A549 (cell line): Measurements from ENCODE around the gene MEGF8.

Experiments
- CBX8 ChIP-seq: fragments of 200-600 bp; sonication (generic); IDR thresholded peaks from 2 replicates; pipeline ENCODE4 v1.6.1; 2016
- CEBPB ChIP-seq, 2 experiments: fragments of >200 bp in 1 of 2; sonication (Bioruptor Twin) in 1 of 2; formaldehyde crosslinking in 1 of 2; IDR thresholded peaks; 2 replicates each; pipeline ENCODE4 v1.6.1; 2012 to 2016
- EP300 ChIP-seq, 2 experiments: fragments of >200 bp; sonication (Bioruptor Twin); formaldehyde crosslinking; IDR thresholded peaks; 2 replicates in 1 of 2; 3 replicates in 1 of 2; pipeline ENCODE4 v1.6.1; 2016 to 2017
- KDM1A ChIP-seq: fragments of 200-600 bp; sonication (generic); IDR thresholded peaks from 2 replicates; pipeline ENCODE4 v1.6.1; 2016; ENCODE audit warnings: low read depth, mild to moderate bottlenecking
- MAX ChIP-seq: IDR thresholded peaks from 2 replicates; pipeline ENCODE4 v1.6.1; 2012
- NFE2L2 ChIP-seq: fragments of 150-350 bp; conservative IDR thresholded peaks from 2 replicates; pipeline ENCODE4 v1.6.1; 2014; ENCODE audit warnings: low read length
- POLR2A ChIP-seq: IDR thresholded peaks from 2 replicates; pipeline ENCODE4 v1.6.1; 2012; ENCODE audit warnings: mild to moderate bottlenecking, low read length
- RAD21 ChIP-seq, 2 experiments: fragments of >200 bp in 1 of 2; sonication (Bioruptor Twin) in 1 of 2; formaldehyde crosslinking in 1 of 2; IDR thresholded peaks in 1 of 2; conservative IDR thresholded peaks in 1 of 2; 2 replicates in 1 of 2; 3 replicates in 1 of 2; pipeline ENCODE4 v1.6.1; 2012 to 2018; ENCODE audit warnings: inconsistent platforms in 1 of 2
- RCOR1 ChIP-seq: fragments of 150-350 bp; IDR thresholded peaks from 2 replicates; pipeline ENCODE4 v1.6.1; 2014; ENCODE audit warnings: antibody characterized with exemption, low read length, low read depth
- REST ChIP-seq: fragments of 200-600 bp; sonication (generic); IDR thresholded peaks from 2 replicates; pipeline ENCODE4 v1.6.1; 2016; ENCODE audit warnings: antibody characterized with exemption, mild to moderate bottlenecking, moderate library complexity
- RFX5 ChIP-seq: fragments of 450-650 bp; IDR thresholded peaks from 2 replicates; pipeline ENCODE4 v1.7.1; 2014; ENCODE audit warnings: antibody characterized with exemption, mild to moderate bottlenecking, moderate library complexity
- SMC3 ChIP-seq: fragments of >200 bp; sonication (Bioruptor Twin); formaldehyde crosslinking; IDR thresholded peaks from 3 replicates; pipeline ENCODE4 v1.6.1; 2018; ENCODE audit warnings: inconsistent platforms
- TF ChIP-seq, protein P1 (sequence below): fragments of >200 bp; sonication (Bioruptor Twin); formaldehyde crosslinking; IDR thresholded peaks from 3 replicates; pipeline ENCODE4 v1.5.1; 2016
- TF ChIP-seq, protein P2 (sequence below): IDR thresholded peaks from 2 replicates; pipeline ENCODE4 v1.6.1; 2012

DNA sequence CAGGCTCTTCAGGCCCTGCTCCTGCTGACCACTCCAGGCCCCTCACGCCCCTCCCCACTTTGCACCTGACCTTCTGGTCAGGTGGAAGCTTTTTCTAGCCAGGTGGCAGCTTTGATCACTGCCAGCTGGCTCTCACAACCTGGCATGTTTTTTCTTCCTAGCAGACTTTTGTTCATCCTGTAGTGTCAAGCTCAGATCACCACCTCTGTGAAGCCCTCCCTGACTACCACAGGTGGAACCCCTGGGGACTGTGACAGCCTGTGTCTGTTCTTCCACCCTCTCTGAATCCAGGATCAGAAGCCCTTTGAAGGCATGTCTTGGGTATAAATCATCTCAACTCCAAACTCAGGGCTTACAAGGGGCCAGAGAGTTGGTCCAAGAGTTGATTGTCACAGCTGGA, 75.0 kb downstream of the MEGF8 start:
- TF ChIP-seq RCOR1 (no peak), MAX (no peak), POLR2A (no peak), RAD21 (conservative IDR thresholded peaks at IDR 0.05 in 1 of 2, IDR thresholded peaks at IDR 0.05 in 1 of 2) (no peak), SMC3 (no peak), EP300 (IDR thresholded peaks at IDR 0.05) (no peak), REST (no peak), CBX8 (no peak), RFX5 (no peak), KDM1A (no peak), NFE2L2 (no peak), CEBPB (IDR thresholded peaks at IDR 0.05) (no peak)
- TF ChIP-seq, protein P1, sequence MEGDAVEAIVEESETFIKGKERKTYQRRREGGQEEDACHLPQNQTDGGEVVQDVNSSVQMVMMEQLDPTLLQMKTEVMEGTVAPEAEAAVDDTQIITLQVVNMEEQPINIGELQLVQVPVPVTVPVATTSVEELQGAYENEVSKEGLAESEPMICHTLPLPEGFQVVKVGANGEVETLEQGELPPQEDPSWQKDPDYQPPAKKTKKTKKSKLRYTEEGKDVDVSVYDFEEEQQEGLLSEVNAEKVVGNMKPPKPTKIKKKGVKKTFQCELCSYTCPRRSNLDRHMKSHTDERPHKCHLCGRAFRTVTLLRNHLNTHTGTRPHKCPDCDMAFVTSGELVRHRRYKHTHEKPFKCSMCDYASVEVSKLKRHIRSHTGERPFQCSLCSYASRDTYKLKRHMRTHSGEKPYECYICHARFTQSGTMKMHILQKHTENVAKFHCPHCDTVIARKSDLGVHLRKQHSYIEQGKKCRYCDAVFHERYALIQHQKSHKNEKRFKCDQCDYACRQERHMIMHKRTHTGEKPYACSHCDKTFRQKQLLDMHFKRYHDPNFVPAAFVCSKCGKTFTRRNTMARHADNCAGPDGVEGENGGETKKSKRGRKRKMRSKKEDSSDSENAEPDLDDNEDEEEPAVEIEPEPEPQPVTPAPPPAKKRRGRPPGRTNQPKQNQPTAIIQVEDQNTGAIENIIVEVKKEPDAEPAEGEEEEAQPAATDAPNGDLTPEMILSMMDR = no peak
- TF ChIP-seq, protein P2, sequence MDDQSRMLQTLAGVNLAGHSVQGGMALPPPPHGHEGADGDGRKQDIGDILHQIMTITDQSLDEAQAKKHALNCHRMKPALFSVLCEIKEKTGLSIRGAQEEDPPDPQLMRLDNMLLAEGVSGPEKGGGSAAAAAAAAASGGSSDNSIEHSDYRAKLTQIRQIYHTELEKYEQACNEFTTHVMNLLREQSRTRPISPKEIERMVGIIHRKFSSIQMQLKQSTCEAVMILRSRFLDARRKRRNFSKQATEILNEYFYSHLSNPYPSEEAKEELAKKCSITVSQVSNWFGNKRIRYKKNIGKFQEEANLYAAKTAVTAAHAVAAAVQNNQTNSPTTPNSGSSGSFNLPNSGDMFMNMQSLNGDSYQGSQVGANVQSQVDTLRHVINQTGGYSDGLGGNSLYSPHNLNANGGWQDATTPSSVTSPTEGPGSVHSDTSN = no peak
